K562 (cell line): ENCODE measurements around the gene PPM1H. TPM values are rescaled to one million over a fixed set of nuclear protein-coding genes. Genes with fewer than 3 reads are reported as not detected.

Source experiments
- BACH1 ChIP-seq: fragments of 200-800 bp; sonication (Bioruptor generic); IDR thresholded peaks from 2 replicates; pipeline ENCODE4 v1.6.1; 2016; ENCODE audit warnings: missing genetic modification characterization, missing compliant biosample characterization
- DNMT1 ChIP-seq: fragments of 450-650 bp; IDR thresholded peaks from 2 replicates; pipeline ENCODE4 v1.6.1; 2016; ENCODE audit warnings: antibody characterized with exemption, mild to moderate bottlenecking
- GTF2B ChIP-seq: IDR thresholded peaks from 2 replicates; pipeline ENCODE4 v1.6.1; 2011; ENCODE audit not compliant: insufficient read length; ENCODE audit errors: extremely low read depth
- JUND ChIP-seq, 2 experiments: IDR thresholded peaks; 2 replicates in 1 of 2; 3 replicates in 1 of 2; pipeline ENCODE4 v1.6.1; 2011; ENCODE audit warnings: borderline replicate concordance in 2 of 2, low read depth in 2 of 2, low read length in 2 of 2, improper control_type of control experiment in 1 of 2, missing biosample characterization in 1 of 2, missing genetic modification characterization in 1 of 2, missing genetic modification reagents in 1 of 2
- KDM4B ChIP-seq, 2 experiments: fragments of 450-650 bp in 1 of 2; sonication (generic) in 1 of 2; IDR thresholded peaks; 2 replicates each; pipeline ENCODE4 v1.6.1; 2016 to 2017; ENCODE audit warnings: borderline replicate concordance in 2 of 2, antibody characterized with exemption in 1 of 2, low read depth in 1 of 2, mild to moderate bottlenecking in 1 of 2
- KLF6 ChIP-seq: fragments of 250-450 bp; sonication (Bioruptor Pico); IDR thresholded peaks from 2 replicates; pipeline ENCODE4 v1.4.0; 2020; ENCODE audit warnings: mild to moderate bottlenecking, moderate library complexity, borderline replicate concordance
- PCBP1 ChIP-seq: fragments of 200-400 bp; formaldehyde crosslinking; IDR thresholded peaks from 2 replicates; pipeline ENCODE4 v1.6.1; 2018; ENCODE audit warnings: mild to moderate bottlenecking, low read depth, low read length; ENCODE audit not compliant: poor library complexity, severe bottlenecking
- PCBP2 ChIP-seq: fragments of 200-400 bp; formaldehyde crosslinking; IDR thresholded peaks from 2 replicates; pipeline ENCODE4 v1.6.1; 2018; ENCODE audit warnings: low read length, low read depth, mild to moderate bottlenecking, moderate library complexity; ENCODE audit not compliant: poor library complexity, severe bottlenecking
- PKNOX1 ChIP-seq: fragments of 450-650 bp; IDR thresholded peaks from 2 replicates; pipeline ENCODE4 v1.6.1; 2016
- PTBP1 ChIP-seq: fragments of 200-400 bp; formaldehyde crosslinking; IDR thresholded peaks from 2 replicates; pipeline ENCODE4 v1.6.1; 2017; ENCODE audit warnings: low read depth, low read length
- SOX6 ChIP-seq: fragments of 450-650 bp; IDR thresholded peaks from 2 replicates; pipeline ENCODE4 v1.6.1; 2014; ENCODE audit warnings: mild to moderate bottlenecking
- STAG1 ChIP-seq: sonication (generic); formaldehyde crosslinking; IDR thresholded peaks from 2 replicates; pipeline ENCODE4 v1.5.0; 2020; ENCODE audit warnings: missing genetic modification reagents, borderline replicate concordance
- TFAP4 ChIP-seq: sonication (generic); formaldehyde crosslinking; IDR thresholded peaks from 2 replicates; pipeline ENCODE4 v1.8.0; 2022; ENCODE audit warnings: missing genetic modification reagents, mild to moderate bottlenecking, moderate library complexity, borderline replicate concordance
- ZBTB11 ChIP-seq, 3 experiments: fragments of 200-800 bp in 1 of 3; fragments of 250-450 bp in 1 of 3; fragments of 450-650 bp in 1 of 3; sonication (Bioruptor Pico) in 1 of 3; sonication (Bioruptor generic) in 1 of 3; formaldehyde crosslinking in 1 of 3; IDR thresholded peaks; 2 replicates each; pipeline versions ENCODE4 v1.6.1 to v1.8.0; 2016 to 2022; ENCODE audit warnings: mild to moderate bottlenecking in 2 of 3, missing genetic modification characterization in 2 of 3, missing compliant biosample characterization in 1 of 3, moderate library complexity in 1 of 3
- ZC3H8 ChIP-seq: fragments of 450-650 bp; IDR thresholded peaks from 2 replicates; pipeline ENCODE4 v1.6.1; 2017
- ZFP36 ChIP-seq: fragments of 150-350 bp; IDR thresholded peaks from 2 replicates; pipeline ENCODE4 v1.6.1; 2018; ENCODE audit warnings: low read length, low read depth; ENCODE audit not compliant: partially characterized antibody
- ZNF274 ChIP-seq: IDR thresholded peaks from 2 replicates; pipeline ENCODE4 v1.6.1; 2011; ENCODE audit warnings: low read depth, mild to moderate bottlenecking, low read length, moderate library complexity, borderline replicate concordance
- ZNF311 ChIP-seq: fragments of 250-450 bp; sonication (Bioruptor Pico); IDR thresholded peaks from 2 replicates; pipeline ENCODE4 v1.4.0; 2020; ENCODE audit warnings: mild to moderate bottlenecking, moderate library complexity
- ZNF316 ChIP-seq: fragments of 450-650 bp; IDR thresholded peaks from 2 replicates; pipeline ENCODE4 v1.6.1; 2016
- polyA plus RNA-seq, 8 experiments: library from polyadenylated mRNA; depleted of rRNA in 4 of 8; stranded (reverse) in 5 of 8; unstranded in 3 of 8; fragments of >200 nt; fragmentation: Nextera tagmentation in 2 of 8; fragmentation: Illumina TruSeq in 1 of 8; extraction: Ambion mirVana in 2 of 8; extraction: Trizol in 1 of 8; gene quantifications; 2 replicates each; pipeline versions ENCODE4 v1.2.1 to v1.2.3, GENCODE V29; 2011 to 2014; ENCODE audit warnings: inconsistent platforms in 1 of 8, missing spikeins in 1 of 8
- total RNA-seq, 7 experiments: library from RNA; depleted of rRNA in 6 of 7; stranded (reverse); fragments of >200 nt in 6 of 7; fragmentation: Illumina TruSeq in 2 of 7; extraction: Trizol in 2 of 7; gene quantifications; 2 replicates each; pipeline versions ENCODE4 v1.2.1 to v1.2.3, GENCODE V29; 2011 to 2021; ENCODE audit warnings: low replicate concordance in 1 of 7

The PPM1H gene
- total and polyA plus RNA-seq, 9 of the 15 experiments (the other 6 are each of a cell fraction or from before 2014, with no cell fraction given) = 5.3 to 29.3 (median 11.3) TPM

GRCh38 chr12:62914443-62915203 lies 20.3 kb downstream of the PPM1H start (continued):
- TF ChIP-seq TFAP4 (no peak), ZBTB11 (CRISPR knock-in tag; IDR thresholded peaks at IDR 0.05) (no peak; a peak in 1 of 6 replicates), JUND (IDR thresholded peaks at IDR 0.05; ENCODE audit: borderline replicate concordance, low read depth, low read length) (no peak), JUND (tag; IDR thresholded peaks at IDR 0.05; ENCODE audit: borderline replicate concordance, low read depth, low read length) (no peak), DNMT1 (no peak), ZFP36 (no peak), STAG1 (CRISPR knock-in tag) (no peak), PKNOX1 (no peak), ZNF316 (peak; percentile 88), PCBP1 (no peak), KDM4B (IDR thresholded peaks at IDR 0.05; ENCODE audit: borderline replicate concordance in 2 of 2, low read depth in 1 of 2) (no peak), SOX6 (no peak), PCBP2 (no peak), ZNF274 (no peak), ZC3H8 (no peak), BACH1 (tag) (0 out of 2 replicates have a peak, but pooled peaks have one; percentile 58), GTF2B (no peak), PTBP1 (no peak), KLF6 (CRISPR knock-in tag) (no peak), ZNF311 (0 out of 2 replicates have a peak, but pooled peaks have one; percentile 56)
